Left ventricle myocardium inferior (tissue), 1 donor: ENCODE measurements around the gene NFKBIL1. TPM values are rescaled to one million over a fixed set of nuclear protein-coding genes. Genes with fewer than 3 reads are reported as not detected.
A peak's percentile ranks its signal among the peaks of the same experiment; 100 is the strongest.

ENCODE experiments used
- DNase-seq: peaks from one replicate; pipeline ENCODE4 v3.0.0-alpha.2; 2020
- H3K27ac ChIP-seq: fragments of 200-600 bp; replicated peaks from 2 replicates; pipeline ENCODE4 v1.8.0; 2021
- H3K27me3 ChIP-seq: fragments of 200-600 bp; 2 replicates; pipeline ENCODE4 v1.8.0; 2021; ENCODE audit warnings: low read depth
- H3K36me3 ChIP-seq: fragments of 200-600 bp; 2 replicates; pipeline ENCODE4 v1.8.0; 2021
- H3K4me1 ChIP-seq: fragments of 200-600 bp; 2 replicates; pipeline ENCODE4 v1.8.0; 2021
- H3K4me3 ChIP-seq: fragments of 200-600 bp; 2 replicates; pipeline ENCODE4 v1.8.0; 2021; ENCODE audit warnings: mild to moderate bottlenecking, moderate library complexity
- H3K9me3 ChIP-seq: fragments of 200-600 bp; replicated peaks from 2 replicates; pipeline ENCODE4 v1.8.0; 2021
- CTCF ChIP-seq: fragments of 200-600 bp; IDR thresholded peaks from 2 replicates; pipeline ENCODE4 v1.8.0; 2021; ENCODE audit warnings: antibody characterized with exemption, mild to moderate bottlenecking, borderline replicate concordance
- intact Hi-C: fragments of 100-400 bp; cut with micrococcal nuclease; formaldehyde crosslinking; loops from one replicate; pipeline ENCODE4 v1.11.0; 2022
- total RNA-seq: library from RNA; stranded (reverse); fragmentation: NEBNext Ultra II Directional; extraction: Animal tissue kit (Norgen Biotek cat#: 25700); gene quantifications from one replicate; pipeline ENCODE4 v1.2.1, GENCODE V29; 2021
- donor health status: DM: no; HTN: yes; CAD: no; lungs with severe emphysema.

The NFKBIL1 gene
- total RNA-seq, 1 donor from 2014 or later = 11.5 TPM

GRCh38 chr6:31569861-31570536 is 22.6 kb downstream of the NFKBIL1 start:
- Histone ChIP-seq H3K36me3 (no peaks in the 10 kb centered on the region), H3K4me3 (no peak overlapping the region), H3K27ac (no peak overlapping the region), H3K27me3 (no peaks in the 10 kb centered on the region), H3K9me3 (no peaks in the 10 kb centered on the region), H3K4me1 (no peaks in the 10 kb centered on the region)
- intact Hi-C loops = no loop called here
- no peak for TF ChIP-seq CTCF
- no peak for DNase-seq

GRCh38 chr6:31572041-31572911 is 24.9 kb downstream of the NFKBIL1 start, which contains the start of gene LTA:
TSS of gene LTA (plus strand) at chr6:31572289. CDS start at chr6:31572743, 454 bp downstream.
- intact Hi-C loops = no loop called here
- no peak for DNase-seq
- TF ChIP-seq CTCF = no peak
- H3K27me3 ChIP-seq = no peaks in the 10 kb centered on the region
- H3K4me3 ChIP-seq = no peak within 1 kb of the TSS
- peaks cover 9% of the 10 kb centered on the region for H3K4me1 ChIP-seq
- H3K36me3 ChIP-seq = no peaks in the 10 kb centered on the region
- no peak within 1 kb of the TSS for H3K27ac ChIP-seq
- no peaks in the 10 kb centered on the region for H3K9me3 ChIP-seq

- Histone ChIP-seq H3K36me3 (no peaks in the 10 kb centered on the region), H3K9me3 (no peaks in the 10 kb centered on the region), H3K27ac (no peak overlapping the region), H3K4me3 (no peak overlapping the region), H3K4me1 (peaks cover 10% of the 10 kb centered on the region), H3K27me3 (no peaks in the 10 kb centered on the region)
- TF ChIP-seq CTCF = no peak
- DNase-seq = no peak
- intact Hi-C loops = no loop called here
These were observed 26.1 kb downstream of the NFKBIL1 start for GRCh38 chr6:31573239-31574105.

- Histone ChIP-seq H3K4me1 (peaks cover 10% of the 10 kb centered on the region), H3K9me3 (no peaks in the 10 kb centered on the region), H3K4me3 (no peak overlapping the region), H3K27me3 (no peaks in the 10 kb centered on the region), H3K36me3 (no peaks in the 10 kb centered on the region), H3K27ac (peak overlapping the region; percentile 62)
- no peak for TF ChIP-seq CTCF
- DNase-seq = no peak
- intact Hi-C loops = no loop called here
These were observed 27.0 kb downstream of the NFKBIL1 start for GRCh38 chr6:31574106-31575061.
